ENCODE data around the gene SLC15A5. TPM values are rescaled to one million over a fixed set of nuclear protein-coding genes. Genes with fewer than 3 reads are reported as not detected.

SLC15A5 gene
- total RNA-seq, 8 experiments from 2014 or later, result 0.19 TPM; not detected in 7

GRCh38 chr12:16245209-16245608 lies 32.3 kb downstream of the SLC15A5 start:
- ATAC-seq (replicated peaks in 6 of 8), result no peak
- H3K27ac ChIP-seq, result no peak overlapping the region
- in situ Hi-C loops (cut with MboI; ENCODE audit: low pct_unique_long_range_greater_than_20kb in 2 of 9, low sequenced_read_pairs in 9 of 9, unreplicated experiment in 9 of 9), result no loop called here
- H3K4me3 ChIP-seq, result no peak overlapping the region
- H3K4me1 ChIP-seq (replicated peaks in 1 of 2), result no peaks in the 10 kb centered on the region
- 27 to 84% (median 66%) methylated on average over 2 to 3 of the region's 3 CpGs; no CpG with 5 or more reads in 2 of the 10 experiments for WGBS, 10 experiments

DNA sequence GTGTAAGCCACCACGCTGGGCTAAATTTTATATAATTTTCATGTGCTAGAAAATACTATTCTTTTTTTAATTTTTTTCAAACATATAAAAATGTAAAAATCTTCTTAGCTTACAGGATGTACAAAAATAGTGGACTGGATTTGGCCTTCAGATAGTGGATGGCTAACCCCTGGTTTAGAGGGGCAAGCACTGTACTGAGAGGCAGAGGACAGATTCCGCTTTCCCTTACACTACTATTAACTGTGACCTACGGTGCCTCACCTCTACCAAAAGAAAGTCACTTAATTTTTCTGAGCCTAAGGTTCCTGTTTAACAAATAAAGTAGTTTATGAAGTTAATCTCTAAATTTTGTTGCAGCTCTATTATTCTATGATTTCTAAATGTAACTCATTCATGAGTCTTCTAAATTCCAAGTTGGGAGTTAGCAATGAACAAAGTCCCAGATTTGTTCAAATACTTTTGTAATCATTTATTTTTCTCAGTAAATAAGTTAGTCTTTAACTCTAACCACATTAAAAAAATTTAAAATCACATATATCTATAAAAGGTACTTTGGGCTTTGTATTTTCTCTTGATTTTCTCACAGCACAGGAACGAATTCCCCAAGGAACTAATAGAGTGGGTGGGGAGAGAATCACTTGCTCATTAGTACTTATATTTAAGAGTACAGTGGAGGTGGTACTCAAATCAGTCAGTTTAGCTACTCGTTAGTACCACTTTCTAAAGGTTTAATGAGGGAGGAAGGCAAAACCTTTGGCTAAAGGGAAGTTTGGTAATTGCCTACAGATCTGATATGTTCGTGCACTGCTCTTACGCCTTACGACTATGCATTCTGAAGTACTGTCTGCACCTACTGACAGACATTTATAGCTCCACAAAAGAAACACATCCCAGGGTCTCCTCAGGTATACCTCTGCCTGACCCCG lies 33.7 kb downstream of the SLC15A5 start:
- H3K4me3 ChIP-seq, result no peak overlapping the region
- 39 to 100% (median 88%) methylated on average over 3 to 9 of the region's 9 CpGs; no CpG with 5 or more reads in 1 of the 10 experiments for WGBS, 10 experiments
- in situ Hi-C loops (cut with MboI; ENCODE audit: low pct_unique_long_range_greater_than_20kb in 2 of 9, low sequenced_read_pairs in 9 of 9, unreplicated experiment in 9 of 9), result no loop called here
- ATAC-seq (replicated peaks in 6 of 8), result no peak
- H3K4me1 ChIP-seq (replicated peaks in 1 of 2), result no peaks in the 10 kb centered on the region
- no peak overlapping the region for H3K27ac ChIP-seq

- H3K27ac ChIP-seq, result no peak overlapping the region
- H3K4me3 ChIP-seq, result no peak overlapping the region
- ATAC-seq (replicated peaks in 6 of 8), result no peak
- no peaks in the 10 kb centered on the region for H3K4me1 ChIP-seq (replicated peaks in 1 of 2)
- in situ Hi-C loops (cut with MboI; ENCODE audit: low pct_unique_long_range_greater_than_20kb in 2 of 9, low sequenced_read_pairs in 9 of 9, unreplicated experiment in 9 of 9), result no loop called here
- 42 to 100% (median 80%) methylated on average over 2 to 4 of the region's 4 CpGs; no CpG with 5 or more reads in 1 of the 10 experiments for WGBS, 10 experiments
Measured at GRCh38 chr12:16241346-16241745, 36.1 kb downstream of the SLC15A5 start.

GRCh38 chr12:16238661-16239060 lies 38.8 kb downstream of the SLC15A5 start:
- no peak overlapping the region for H3K27ac ChIP-seq
- no peaks in the 10 kb centered on the region for H3K4me1 ChIP-seq (replicated peaks in 1 of 2)
- in situ Hi-C loops (cut with MboI; ENCODE audit: low pct_unique_long_range_greater_than_20kb in 2 of 9, low sequenced_read_pairs in 9 of 9, unreplicated experiment in 9 of 9), result no loop called here
- WGBS, 10 experiments, result 11 to 100% (median 85%) methylated on average over 1 to 2 of the region's 2 CpGs
- no peak for ATAC-seq (replicated peaks in 6 of 8)
- no peak overlapping the region for H3K4me3 ChIP-seq

DNA sequence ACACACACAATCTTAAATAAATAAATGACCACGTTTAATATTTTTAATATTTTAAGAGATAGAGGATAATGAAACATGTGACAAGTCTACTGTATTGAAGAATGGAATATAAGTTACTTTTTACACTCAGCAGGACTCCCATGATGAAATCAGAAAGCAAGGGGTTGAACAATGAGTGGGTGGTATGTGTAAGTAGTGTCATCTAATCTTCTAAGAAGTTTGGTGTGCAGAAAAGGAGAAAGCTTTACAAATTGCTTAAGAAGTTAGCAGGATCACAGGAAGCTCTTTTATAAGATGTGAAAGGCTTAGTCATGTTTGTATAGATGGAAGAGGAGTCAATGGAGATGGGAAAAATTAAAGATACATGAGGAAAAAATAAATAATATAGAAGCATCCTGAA lies 47.8 kb downstream of the SLC15A5 start:
- in situ Hi-C loops (cut with MboI; ENCODE audit: low pct_unique_long_range_greater_than_20kb in 2 of 9, low sequenced_read_pairs in 9 of 9, unreplicated experiment in 9 of 9), result no loop called here
- no peak overlapping the region for H3K27ac ChIP-seq
- 0 to 75% (median 40%) methylated on average over 1 of the region's 1 CpG; no CpG with 5 or more reads in 3 of the 10 experiments for WGBS, 10 experiments
- H3K4me3 ChIP-seq, result no peak overlapping the region
- H3K4me1 ChIP-seq (replicated peaks in 1 of 2), result no peaks in the 10 kb centered on the region
- ATAC-seq (replicated peaks in 6 of 8), result no peak

- in situ Hi-C loops (cut with MboI; ENCODE audit: low pct_unique_long_range_greater_than_20kb in 2 of 9, low sequenced_read_pairs in 9 of 9, unreplicated experiment in 9 of 9), result no loop called here
- 11 to 90% (median 69%) methylated on average over 2 of the region's 2 CpGs; no CpG with 5 or more reads in 1 of the 10 experiments for WGBS, 10 experiments
- Histone ChIP-seq H3K4me3 (no peak overlapping the region), H3K27ac (no peak overlapping the region), H3K4me1 (replicated peaks in 1 of 2) (no peaks in the 10 kb centered on the region)
- peak in 2 of 8 experiments; percentile 78 to 87 for ATAC-seq (replicated peaks in 6 of 8)
Measured at GRCh38 chr12:16228067-16228466, 49.4 kb downstream of the SLC15A5 start.

GRCh38 chr12:16225692-16226091 lies 51.8 kb downstream of the SLC15A5 start:
- ATAC-seq (replicated peaks in 6 of 8), result peak in 2 of 8 experiments; percentile 67 to 72
- 0 to 100% (median 76%) methylated on average over 1 to 3 of the region's 4 CpGs; no CpG with 5 or more reads in 2 of the 10 experiments for WGBS, 10 experiments
- in situ Hi-C loops (cut with MboI; ENCODE audit: low pct_unique_long_range_greater_than_20kb in 2 of 9, low sequenced_read_pairs in 9 of 9, unreplicated experiment in 9 of 9), result no loop called here
- H3K27ac ChIP-seq, result no peak overlapping the region
- no peak overlapping the region for H3K4me3 ChIP-seq
- H3K4me1 ChIP-seq (replicated peaks in 1 of 2), result no peaks in the 10 kb centered on the region

- 27 to 100% (median 89%) methylated on average over 1 to 3 of the region's 3 CpGs for WGBS, 10 experiments
- Histone ChIP-seq H3K27ac (no peak overlapping the region), H3K4me3 (no peak overlapping the region), H3K4me1 (replicated peaks in 1 of 2) (no peaks in the 10 kb centered on the region)
- no peak for ATAC-seq (replicated peaks in 6 of 8)
- in situ Hi-C loops (cut with MboI; ENCODE audit: low pct_unique_long_range_greater_than_20kb in 2 of 9, low sequenced_read_pairs in 9 of 9, unreplicated experiment in 9 of 9), result no loop called here
Measured at GRCh38 chr12:16224196-16224595, 53.3 kb downstream of the SLC15A5 start.

GRCh38 chr12:16221776-16222175 lies 55.7 kb downstream of the SLC15A5 start:
- Histone ChIP-seq H3K27ac (no peak overlapping the region), H3K4me1 (replicated peaks in 1 of 2) (no peaks in the 10 kb centered on the region), H3K4me3 (no peak overlapping the region)
- WGBS, 10 experiments, result 25 to 100% (median 93%) methylated on average over 1 to 2 of the region's 2 CpGs; no CpG with 5 or more reads in 2 of the 10 experiments
- in situ Hi-C loops (cut with MboI; ENCODE audit: low pct_unique_long_range_greater_than_20kb in 2 of 9, low sequenced_read_pairs in 9 of 9, unreplicated experiment in 9 of 9), result no loop called here
- no peak for ATAC-seq (replicated peaks in 6 of 8)

DNA sequence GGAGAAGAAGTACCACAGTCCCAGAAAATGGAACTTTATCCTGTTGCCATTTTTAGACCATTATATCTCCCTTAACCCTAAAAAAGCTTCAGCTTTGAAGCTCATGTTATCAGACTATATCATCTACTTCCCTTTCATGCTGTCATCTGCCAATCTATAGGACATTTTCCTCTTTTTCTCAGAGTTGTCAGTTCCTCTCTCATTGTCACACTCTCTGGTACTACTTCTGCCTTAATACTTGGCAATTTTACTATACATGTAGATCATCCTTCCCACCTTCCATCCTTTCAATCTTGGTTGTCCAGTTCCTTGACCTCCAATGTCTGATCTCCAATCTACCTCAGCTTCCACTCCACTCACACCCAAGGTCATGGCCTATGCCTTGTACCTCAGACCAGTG lies 57.4 kb downstream of the SLC15A5 start:
- Histone ChIP-seq H3K4me1 (replicated peaks in 1 of 2) (no peaks in the 10 kb centered on the region), H3K27ac (no peak overlapping the region), H3K4me3 (no peak overlapping the region)
- in situ Hi-C loops (cut with MboI; ENCODE audit: low pct_unique_long_range_greater_than_20kb in 2 of 9, low sequenced_read_pairs in 9 of 9, unreplicated experiment in 9 of 9), result no loop called here
- no peak for ATAC-seq (replicated peaks in 6 of 8)

- ATAC-seq (replicated peaks in 6 of 8), result no peak
- no peak overlapping the region for H3K27ac ChIP-seq
Measured at GRCh38 chr12:16218934-16219751, 58.3 kb downstream of the SLC15A5 start.

GRCh38 chr12:16218234-16218633 lies 59.3 kb downstream of the SLC15A5 start:
- H3K4me3 ChIP-seq, result no peak overlapping the region
- no peak for ATAC-seq (replicated peaks in 6 of 8)
- H3K27ac ChIP-seq, result no peak overlapping the region
- in situ Hi-C loops (cut with MboI; ENCODE audit: low pct_unique_long_range_greater_than_20kb in 2 of 9, low sequenced_read_pairs in 9 of 9, unreplicated experiment in 9 of 9), result no loop called here
- H3K4me1 ChIP-seq (replicated peaks in 1 of 2), result no peaks in the 10 kb centered on the region
- 7 to 98% (median 60%) methylated on average over 2 to 6 of the region's 6 CpGs; no CpG with 5 or more reads in 2 of the 10 experiments for WGBS, 10 experiments

More at GRCh38 chr12:16218934-16219751, 58.3 kb downstream of the SLC15A5 start:
- no peak overlapping the region for H3K4me3 ChIP-seq
- WGBS, 10 experiments, result 14 to 72% (median 48%) methylated on average over 2 to 6 of the region's 6 CpGs
- in situ Hi-C loops (cut with MboI; ENCODE audit: low pct_unique_long_range_greater_than_20kb in 2 of 9, low sequenced_read_pairs in 9 of 9, unreplicated experiment in 9 of 9), result no loop called here
- H3K4me1 ChIP-seq (replicated peaks in 1 of 2), result no peaks in the 10 kb centered on the region

GRCh38 chr12:16211731-16212130 lies 65.8 kb downstream of the SLC15A5 start:
- WGBS, 10 experiments, result 56 to 100% (median 90%) methylated on average over 1 to 2 of the region's 2 CpGs; no CpG with 5 or more reads in 3 of the 10 experiments
- no peak for ATAC-seq (replicated peaks in 6 of 8)
- Histone ChIP-seq H3K27ac (no peak overlapping the region), H3K4me1 (replicated peaks in 1 of 2) (no peaks in the 10 kb centered on the region), H3K4me3 (no peak overlapping the region)
- in situ Hi-C loops (cut with MboI; ENCODE audit: low pct_unique_long_range_greater_than_20kb in 2 of 9, low sequenced_read_pairs in 9 of 9, unreplicated experiment in 9 of 9), result no loop called here
